ENCODE results near the gene ASTN2.

The ASTN2 gene

GRCh38 chr9:116654059-116654355 lies 760.9 kb downstream of the ASTN2 start:
- DNase-seq (ENCODE audit: extremely low spot score) = no peak
- ChIA-PET POLR2A (no interaction called here), CTCF (no interaction called here)
- TF ChIP-seq CTCF (IDR thresholded peaks at IDR 0.05; ENCODE audit: control extremely low read depth, extremely low read depth, low read depth, missing control alignments) = no peak

DNA sequence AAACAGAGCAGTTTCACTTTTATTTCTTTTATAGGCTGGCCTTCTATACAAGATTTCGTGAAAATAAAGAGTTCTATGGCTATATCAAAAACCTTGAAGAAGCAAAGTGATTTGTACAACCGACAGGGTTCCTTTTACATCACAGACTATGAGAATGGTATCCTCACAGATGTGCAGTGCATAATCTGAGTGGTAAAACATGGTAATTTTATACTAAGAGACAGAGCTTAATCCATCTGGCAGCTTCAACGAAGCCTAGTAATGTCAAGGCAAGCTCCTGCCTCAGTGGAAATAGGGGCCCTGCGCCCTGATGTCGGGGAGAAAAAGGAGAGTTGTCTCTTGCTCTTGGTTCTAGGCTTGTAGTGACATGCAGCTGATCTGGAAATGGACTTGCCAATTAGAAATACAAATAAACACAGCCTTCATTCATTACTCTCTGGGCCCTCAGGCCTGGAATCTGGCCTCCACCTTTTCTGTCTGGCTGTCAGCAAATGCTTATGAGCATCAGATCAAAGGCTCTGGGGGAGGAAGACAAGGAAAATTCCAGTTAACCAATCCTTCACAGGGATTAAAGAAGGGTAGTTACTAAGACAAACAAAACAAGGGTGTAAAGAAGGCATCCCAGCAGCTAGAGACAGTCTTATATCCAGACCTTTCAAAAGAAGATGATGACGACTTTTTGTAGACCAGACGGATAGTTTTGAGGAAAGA lies 761.4 kb downstream of the ASTN2 start:
- ChIA-PET CTCF (no interaction called here), POLR2A (no interaction called here)
- TF ChIP-seq CTCF (IDR thresholded peaks at IDR 0.05; ENCODE audit: control extremely low read depth, extremely low read depth, low read depth, missing control alignments) = no peak
- DNase-seq (ENCODE audit: extremely low spot score) = no peak

DNA sequence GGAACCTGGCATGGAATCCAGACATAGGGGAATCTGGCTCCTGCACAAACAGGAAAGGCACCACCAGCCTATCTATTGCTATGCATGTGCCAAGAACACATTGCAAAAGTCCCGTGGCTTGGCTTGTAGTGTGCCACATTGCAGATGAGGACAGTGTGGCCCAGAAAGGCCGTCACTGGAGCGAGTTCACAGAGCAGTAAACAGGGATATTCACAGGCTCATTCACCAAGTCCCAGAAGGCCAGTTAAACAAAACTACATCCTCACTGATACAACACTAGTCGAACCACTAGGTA lies 767.4 kb downstream of the ASTN2 start:
- ChIA-PET CTCF (interaction anchor here (0.7 to 4.5 kb wide), 8 partner anchors 8 to 1055 kb away, joined by 3 to 27 read pairs (median 6); no protein-coding TSS in a partner anchor), POLR2A (no interaction called here)
- TF ChIP-seq CTCF (IDR thresholded peaks at IDR 0.05; ENCODE audit: control extremely low read depth, extremely low read depth, low read depth, missing control alignments) = no peak
- DNase-seq (ENCODE audit: extremely low spot score) = no peak

- ChIA-PET POLR2A (no interaction called here), CTCF (interaction anchor here (0.7 to 4.5 kb wide), 6 partner anchors 9 to 1054 kb away, joined by 3 to 27 read pairs (median 5); no protein-coding TSS in a partner anchor)
- peak; percentile 66 for TF ChIP-seq CTCF (IDR thresholded peaks at IDR 0.05; ENCODE audit: control extremely low read depth, extremely low read depth, low read depth, missing control alignments)
- DNase-seq (ENCODE audit: extremely low spot score) = no peak
These were observed 768.0 kb downstream of the ASTN2 start for GRCh38 chr9:116646661-116647514.

DNA sequence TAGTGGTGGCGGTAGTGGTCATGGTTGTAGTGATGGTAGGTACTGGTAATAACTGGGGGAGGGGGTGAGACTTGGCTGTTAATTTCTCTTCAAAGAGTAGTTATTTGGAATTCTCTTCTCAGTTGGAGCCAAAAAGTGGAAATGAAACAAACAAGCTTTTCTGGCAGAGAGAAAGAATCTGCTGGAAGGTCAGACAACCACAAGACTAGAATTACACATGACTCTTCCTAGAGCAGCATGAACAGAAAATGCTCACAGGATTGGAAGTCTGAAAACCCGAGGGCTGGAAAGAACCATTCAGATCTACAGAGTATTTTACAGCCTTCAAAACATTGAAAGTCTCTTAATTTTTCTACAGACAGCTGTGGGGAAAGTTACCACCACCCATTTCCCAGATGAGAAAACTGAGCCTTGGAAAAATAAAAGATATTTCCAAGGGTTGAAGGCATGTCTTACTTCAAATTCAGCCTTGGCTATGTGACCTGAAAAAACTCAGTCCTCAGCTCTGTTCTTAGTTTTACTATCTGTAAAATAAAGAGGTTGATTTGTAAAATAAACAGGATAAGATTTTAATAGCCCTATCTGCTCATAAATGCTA lies 770.7 kb downstream of the ASTN2 start:
- TF ChIP-seq CTCF (IDR thresholded peaks at IDR 0.05; ENCODE audit: control extremely low read depth, extremely low read depth, low read depth, missing control alignments) = no peak
- CTCF ChIA-PET = interaction anchor here (4.5 kb wide), 1 partner anchor 9 kb away, joined by 25 read pairs; no protein-coding TSS in a partner anchor
- DNase-seq (ENCODE audit: extremely low spot score) = no peak
- POLR2A ChIA-PET = no interaction called here

- no peak for DNase-seq (ENCODE audit: extremely low spot score)
- CTCF ChIA-PET = interaction anchor here (0.9 kb wide), 1 partner anchor 18 kb away, joined by 3 read pairs; no protein-coding TSS in a partner anchor
- POLR2A ChIA-PET = no interaction called here
- no peak for TF ChIP-seq CTCF (IDR thresholded peaks at IDR 0.05; ENCODE audit: control extremely low read depth, extremely low read depth, low read depth, missing control alignments)
These were observed 771.2 kb downstream of the ASTN2 start for GRCh38 chr9:116643691-116644090.

All from GM10248 (cell line).